Measurements from ENCODE around the gene RBL2.

GRCh38 chr16:53453928-53454327 lies 19.7 kb downstream of the RBL2 start:
- TF ChIP-seq CTCF (IDR thresholded peaks at IDR 0.05) = no peak
- TF ChIP-seq POLR2A (IDR thresholded peaks at IDR 0.05) = no peak
